HepG2 (cell line): ENCODE data around the gene SLC12A9. TPM values are rescaled to one million over a fixed set of nuclear protein-coding genes. Genes with fewer than 3 reads are reported as not detected.

Source experiments
- ATAC-seq: fragments of 200-7000 bp; cut with Tn5 transposase; 3 replicates; pipeline ENCODE4 v1.9.1; 2020; ENCODE audit warnings: mild to moderate bottlenecking, moderate library complexity
- BruUV-seq: library from RNA; stranded (reverse); fragments of 400-500 nt; replicated peaks from 2 replicates; lab custom pipeline; 2021; lab: Mats Ljungman, UMichigan
- CTCF ChIA-PET: fragments of 300-600 bp; formaldehyde crosslinking; extraction: SDS; loops from one replicate; lab custom pipeline; 2021; ENCODE audit warnings: low total read pairs, inconsistent platforms, low intra/inter-chr PET ratio; lab: Yijun Ruan, JAX
- POLR2A ChIA-PET: fragments of 350-600 bp; sonication (Branson Sonifier 250); formaldehyde crosslinking; loops from one replicate; lab custom pipeline; 2020; ENCODE audit warnings: antibody characterized with exemption, inconsistent platforms; lab: Yijun Ruan, JAX
- DNase-seq: peaks from one replicate; pipeline ENCODE4 v3.0.0-alpha.2; 2015; ENCODE audit warnings: low spot score
- FAIRE-seq: peaks from 3 replicates; lab custom pipeline; 2011; peaks lifted over from hg19 to GRCh38; lab: Jason Lieb, UNC
- H2AFZ ChIP-seq: one replicate; pipeline ENCODE4 v1.6.1; 2011; ENCODE audit warnings: low read length, inconsistent platforms
- H3K27ac ChIP-seq: fragments of 300-600 bp; 3 replicates; pipeline ENCODE4 v1.8.0; 2011; ENCODE audit warnings: mixed run types, mild to moderate bottlenecking, mixed read lengths, low read length, inconsistent platforms; ENCODE audit not compliant: insufficient read depth; ENCODE audit errors: extremely low read length
- H3K27me3 ChIP-seq, 2 experiments: fragments of 200-600 bp in 1 of 2; 2 replicates in 1 of 2; 3 replicates in 1 of 2; pipeline versions ENCODE4 v1.6.0 to v1.8.0; 2011; ENCODE audit warnings: low read length in 2 of 2, mild to moderate bottlenecking in 2 of 2, moderate library complexity in 2 of 2, inconsistent platforms in 1 of 2; ENCODE audit not compliant: insufficient read depth in 2 of 2, control insufficient read depth in 1 of 2
- H3K36me3 ChIP-seq, 2 experiments: fragments of 200-600 bp in 1 of 2; replicated peaks in 1 of 2; 2 replicates in 1 of 2; 3 replicates in 1 of 2; pipeline versions ENCODE4 v1.5.1 to v1.8.0; 2011; ENCODE audit warnings: low read length in 2 of 2, inconsistent platforms in 1 of 2; ENCODE audit not compliant: insufficient read depth in 2 of 2, control insufficient read depth in 1 of 2
- H3K4me1 ChIP-seq: 2 replicates; pipeline ENCODE4 v1.5.1; 2012; ENCODE audit warnings: low read length, inconsistent platforms; ENCODE audit not compliant: insufficient read depth
- H3K4me2 ChIP-seq: 2 replicates; pipeline ENCODE4 v1.6.0; 2011; ENCODE audit warnings: low read depth, low read length, inconsistent platforms
- H3K4me3 ChIP-seq, 3 experiments: fragments of 200-600 bp in 1 of 3; sonication (generic), shearing (Covaris generic) in 1 of 3; replicated peaks in 1 of 3; 2 replicates each; pipeline ENCODE4 v1.5.1; 2011 to 2016; ENCODE audit warnings: low read length in 3 of 3, inconsistent platforms in 2 of 3, low read depth in 2 of 3, mild to moderate bottlenecking in 2 of 3, control low read depth in 1 of 3, mixed read lengths in 1 of 3; ENCODE audit not compliant: insufficient read depth in 1 of 3
- H3K79me2 ChIP-seq: one replicate; pipeline ENCODE4 v1.6.1; 2011; ENCODE audit warnings: low read length, inconsistent platforms; ENCODE audit not compliant: insufficient read depth
- H3K9ac ChIP-seq: 2 replicates; pipeline ENCODE4 v1.6.0; 2011; ENCODE audit warnings: mild to moderate bottlenecking, low read depth, low read length, inconsistent platforms; ENCODE audit not compliant: insufficient read depth
- H3K9me3 ChIP-seq: 2 replicates; pipeline ENCODE4 v1.5.1; 2012; ENCODE audit warnings: mild to moderate bottlenecking, low read length
- H4K20me1 ChIP-seq: 2 replicates; pipeline ENCODE4 v1.6.0; 2011; ENCODE audit warnings: inconsistent platforms, mild to moderate bottlenecking, low read length, moderate library complexity; ENCODE audit not compliant: insufficient read depth
- DNMT1 ChIP-seq: sonication (generic); formaldehyde crosslinking; IDR thresholded peaks from 2 replicates; pipeline ENCODE4 v1.5.1; 2020; ENCODE audit warnings: mild to moderate bottlenecking, missing genetic modification reagents
- MIXL1 ChIP-seq: IDR thresholded peaks from 2 replicates; pipeline ENCODE4 v1.6.1; 2016
- RNF219 ChIP-seq: sonication (generic); formaldehyde crosslinking; IDR thresholded peaks from 2 replicates; pipeline ENCODE4 v1.5.0; 2020; ENCODE audit warnings: mild to moderate bottlenecking, missing genetic modification reagents
- SNRNP70 ChIP-seq: fragments of 200-400 bp; formaldehyde crosslinking; IDR thresholded peaks from 2 replicates; pipeline ENCODE4 v1.6.1; 2017; ENCODE audit warnings: mild to moderate bottlenecking, low read depth, low read length, moderate library complexity
- TFDP2 ChIP-seq: sonication (generic); formaldehyde crosslinking; IDR thresholded peaks from 2 replicates; pipeline ENCODE4 v1.4.0; 2020; ENCODE audit warnings: missing genetic modification reagents
- U2AF2 ChIP-seq: fragments of 200-400 bp; formaldehyde crosslinking; IDR thresholded peaks from 2 replicates; pipeline ENCODE4 v1.6.1; 2017; ENCODE audit warnings: low read depth, mild to moderate bottlenecking, low read length
- ZNF761 ChIP-seq: sonication (generic); formaldehyde crosslinking; conservative IDR thresholded peaks from 2 replicates; pipeline ENCODE4 v1.4.0; 2020; ENCODE audit warnings: mild to moderate bottlenecking, missing genetic modification reagents
- WGBS: methylation state at CpG from one replicate; pipeline ENCODE4 v1.1.6; 2017; ENCODE audit warnings: low lambda C conversion rate; 5-methylcytosine and 5-hydroxymethylcytosine counted together
- in situ Hi-C: cut with HindIII; loops from 2 replicates; pipeline ENCODE4 v1.10.0; 2017; ENCODE audit warnings: low pct_unique_long_range_greater_than_20kb; ENCODE audit not compliant: extremely low pct_ligation_motif_present
- intact Hi-C: fragments of 100-400 bp; cut with micrococcal nuclease; formaldehyde crosslinking; loops from one replicate; pipeline ENCODE4 v1.10.0; 2022; ENCODE audit not compliant: unreplicated experiment
- polyA plus RNA-seq, 8 experiments: library from polyadenylated mRNA; depleted of rRNA in 3 of 8; stranded (reverse) in 7 of 8; unstranded in 1 of 8; fragments of >200 nt; fragmentation: Illumina TruSeq in 4 of 8; extraction: Trizol in 4 of 8; gene quantifications; 2 replicates each; pipeline versions ENCODE4 v1.2.1 to v1.2.3, GENCODE V29; 2011 to 2016; ENCODE audit warnings: low read depth in 4 of 8, missing spikeins in 1 of 8, mixed read lengths in 1 of 8; ENCODE audit not compliant: insufficient read depth in 1 of 8
- total RNA-seq, 5 experiments: library from RNA; depleted of rRNA; stranded (reverse); fragments of >200 nt; fragmentation: Illumina TruSeq; extraction: Trizol; gene quantifications; 2 replicates each; pipeline ENCODE4 v1.2.3, GENCODE V29; 2016; ENCODE audit warnings: low read depth in 1 of 5

SLC12A9 gene
- total and polyA plus RNA-seq, 2 of the 13 experiments (the other 11 are each of a cell fraction or from before 2014, with no cell fraction given): 8.7 to 16.6 TPM

- WGBS: 97% methylated on average over 5 of the region's 6 CpGs
- no peak for FAIRE-seq
- no peak for DNase-seq
- Histone ChIP-seq H4K20me1 (no peaks in the 10 kb centered on the region), H3K79me2 (no peaks in the 10 kb centered on the region), H3K4me1 (peaks cover 58% of the 10 kb centered on the region), H3K4me3 (no peak overlapping the region), H3K27me3 (no peaks in the 10 kb centered on the region), H2AFZ (no peak overlapping the region), H3K36me3 (no peaks in the 10 kb centered on the region), H3K4me2 (no peak overlapping the region; the same call in 1 of the 2 replicates), H3K9me3 (no peaks in the 10 kb centered on the region), H3K27ac (no peak overlapping the region), H3K9ac (no peak overlapping the region)
- no TSS peak for BruUV-seq
- intact Hi-C loops (no loop called here), in situ Hi-C loops (no loop called here)
- ATAC-seq: no peak
- TF ChIP-seq TFDP2 (CRISPR knock-in tag): no peak
- no peak for TF ChIP-seq U2AF2
- no peak for TF ChIP-seq DNMT1 (CRISPR knock-in tag)
- TF ChIP-seq MIXL1 (CRISPR knock-in tag): no peak
- TF ChIP-seq RNF219 (CRISPR knock-in tag): no peak
- no peak for TF ChIP-seq SNRNP70
- no peak for TF ChIP-seq ZNF761 (CRISPR knock-in tag)
- ChIA-PET CTCF (interaction anchor here (1.7 kb wide), 1 partner anchor 16 kb away, joined by 3 read pairs; the partner anchor contains the start of gene SLC12A9), POLR2A (interaction anchor here (0.7 to 2.4 kb wide), 6 partner anchors 9 to 53 kb away, joined by 4 to 13 read pairs (median 6); partner anchors contain the start of genes EPHB4, SLC12A9, SRRT and UFSP1)
Measured at GRCh38 chr7:100836812-100837098, 15.8 kb upstream of the SLC12A9 start.
